T follicular helper cell (primary cell): ENCODE data around the gene HLA-DOA.

ENCODE experiments used
- DNase-seq: peaks from one replicate; pipeline ENCODE4 v3.0.0-alpha.2; 2020; ENCODE audit warnings: low read depth

The HLA-DOA gene

DNA sequence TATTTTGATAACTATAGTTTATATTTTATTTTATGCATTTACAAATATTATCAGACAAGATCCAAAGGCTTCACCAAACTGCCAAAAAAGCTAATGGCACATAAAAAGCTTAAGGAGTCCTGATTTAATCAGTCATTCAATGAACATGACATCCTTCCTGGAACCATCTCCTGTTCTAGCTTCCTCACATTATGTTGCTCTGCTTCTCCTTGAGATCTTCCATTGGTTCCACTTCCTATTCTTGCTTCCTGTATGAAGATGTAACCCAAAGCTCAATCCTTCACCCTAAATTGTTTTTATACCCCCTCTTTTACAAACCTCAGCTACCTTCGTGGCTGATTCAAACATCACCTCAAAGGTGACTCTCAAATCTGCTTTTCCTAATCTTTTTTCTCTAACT, 45.5 kb downstream of the HLA-DOA start:
- DNase-seq, result no peak

DNA sequence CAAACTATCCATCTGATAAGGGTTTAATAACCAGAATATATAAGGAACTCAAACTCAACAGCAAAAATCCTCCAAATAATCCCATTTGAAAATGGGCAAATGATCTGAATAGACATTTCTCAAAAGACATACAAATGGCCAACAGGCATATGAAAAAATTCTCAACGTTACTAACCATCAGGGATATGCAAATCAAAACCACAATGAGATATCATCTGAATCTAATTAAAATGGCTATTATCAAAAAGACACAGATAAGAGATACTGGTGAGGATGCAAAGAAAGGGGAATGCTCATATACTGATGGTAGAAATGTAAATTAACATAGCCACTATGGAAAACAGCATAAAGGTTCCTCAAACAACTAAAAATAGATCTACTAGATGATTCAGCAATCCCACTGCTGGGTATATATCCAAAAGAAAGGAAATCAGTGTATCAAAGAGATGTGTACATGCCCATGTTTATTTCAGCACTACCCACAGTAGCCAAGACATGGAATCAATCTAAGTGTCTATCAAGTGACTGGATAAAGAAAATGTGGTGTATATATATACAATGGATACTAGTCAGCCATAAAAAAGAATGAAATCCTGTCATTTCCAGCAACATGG, 47.1 kb downstream of the HLA-DOA start:
- no peak for DNase-seq

DNA sequence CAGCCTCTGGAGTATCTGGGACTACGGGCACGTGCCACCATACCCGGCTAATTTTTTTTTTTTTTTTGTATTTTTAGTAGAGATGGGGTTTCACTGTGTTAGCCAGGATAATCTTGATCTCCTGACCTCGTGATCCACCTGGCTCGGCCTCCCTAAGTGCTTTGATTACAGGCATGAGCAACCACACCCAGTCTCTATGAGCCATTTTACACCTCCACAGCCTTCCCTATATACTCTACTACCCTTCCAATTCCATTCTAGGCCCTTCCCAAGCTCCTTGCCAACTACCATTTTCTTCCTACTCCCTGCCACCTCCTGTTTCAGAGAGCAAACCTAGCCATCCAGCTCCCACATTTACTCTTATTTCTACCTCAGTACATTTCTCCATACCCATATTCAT, 48.8 kb downstream of the HLA-DOA start:
- DNase-seq, result no peak

DNA sequence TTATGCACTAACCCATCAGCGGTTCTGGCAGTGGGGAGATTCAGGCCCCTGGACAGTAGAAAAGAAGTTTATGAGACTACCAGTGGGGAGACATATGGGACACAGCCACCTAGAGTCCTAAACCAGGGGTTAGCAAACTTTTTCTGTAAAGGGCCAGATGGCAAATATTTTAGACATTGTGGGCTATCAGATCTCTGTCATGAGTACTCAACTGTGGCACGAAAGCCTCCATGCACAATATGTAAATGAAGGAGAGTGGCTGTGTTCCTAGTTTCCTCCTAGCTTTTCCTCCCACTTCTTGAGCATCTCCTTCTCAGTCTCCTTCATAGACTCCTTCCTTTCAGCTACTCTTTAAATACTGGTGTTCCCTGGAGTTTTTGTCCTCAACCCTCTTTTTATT, 53.2 kb downstream of the HLA-DOA start:
- no peak for DNase-seq

DNA sequence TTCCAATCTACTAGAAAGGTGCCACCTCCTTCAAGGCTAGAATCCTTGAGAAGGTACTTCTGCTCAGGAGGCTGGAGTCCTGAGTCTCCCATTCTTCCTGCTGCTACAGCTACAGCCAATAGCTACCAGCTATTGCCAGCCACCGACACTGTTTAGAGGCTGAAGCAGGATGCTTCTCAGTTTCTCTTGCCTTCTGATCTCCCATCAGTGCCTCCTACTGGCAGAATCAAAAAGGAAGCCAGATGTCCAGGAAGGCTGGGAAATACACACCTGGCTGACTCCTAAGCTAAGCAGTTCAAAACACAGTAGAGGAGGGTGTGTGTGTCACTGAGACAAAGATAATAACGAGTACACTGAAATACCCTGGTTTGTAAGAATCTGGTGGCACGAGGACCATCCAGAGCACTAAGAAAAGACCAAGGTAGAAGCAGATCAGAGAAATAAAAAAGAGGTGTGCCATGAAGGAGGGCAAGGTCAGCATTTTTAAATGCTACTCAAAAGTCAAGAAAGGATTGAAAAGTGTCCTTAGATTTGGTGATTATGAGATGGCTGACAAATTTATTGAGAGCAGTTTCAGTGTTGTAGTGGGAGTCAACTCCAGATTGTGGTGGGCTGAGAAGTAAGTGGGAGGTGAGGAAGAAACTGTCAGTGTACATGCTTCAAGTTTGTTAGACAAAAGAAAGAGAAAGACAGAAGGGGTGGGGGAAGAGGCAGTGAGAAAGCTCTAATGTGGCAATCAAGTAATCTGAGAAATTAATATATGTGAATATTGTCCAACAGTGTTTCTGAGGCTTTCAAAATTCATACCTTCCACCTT, 54.2 kb downstream of the HLA-DOA start:
- no peak for DNase-seq

DNA sequence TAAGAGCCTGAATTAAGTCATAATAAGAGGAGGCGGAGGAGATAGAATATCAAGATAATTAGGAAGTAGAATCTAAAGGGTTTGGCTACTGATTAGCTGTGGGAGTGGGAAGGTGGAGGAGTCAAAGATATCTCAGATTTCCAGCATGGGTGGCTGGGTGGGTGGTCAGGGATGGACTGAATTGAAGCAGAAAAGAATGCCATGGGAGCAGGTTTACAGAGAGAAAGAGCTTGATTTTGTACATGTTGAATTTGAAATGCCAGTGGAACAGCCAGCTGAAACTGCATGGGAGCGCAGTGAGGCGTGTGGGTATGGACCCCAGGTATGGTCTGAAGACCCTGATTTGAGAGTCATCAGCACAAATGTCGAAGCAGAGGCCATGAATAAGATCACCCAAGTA, 55.1 kb downstream of the HLA-DOA start:
- no peak for DNase-seq
